HL-60 (cell line): ENCODE measurements around the gene PIGV.

Experiments
- SPI1 ChIP-seq: IDR thresholded peaks from 2 replicates; pipeline ENCODE4 v1.6.1; 2012; ENCODE audit warnings: low read depth, mild to moderate bottlenecking, borderline replicate concordance
- TF ChIP-seq, protein P1 (sequence below): IDR thresholded peaks from one replicate; pipeline ENCODE4 v1.5.1; 2011; ENCODE audit warnings: low read length, control low read depth, inconsistent platforms; ENCODE audit not compliant: insufficient read depth

DNA sequence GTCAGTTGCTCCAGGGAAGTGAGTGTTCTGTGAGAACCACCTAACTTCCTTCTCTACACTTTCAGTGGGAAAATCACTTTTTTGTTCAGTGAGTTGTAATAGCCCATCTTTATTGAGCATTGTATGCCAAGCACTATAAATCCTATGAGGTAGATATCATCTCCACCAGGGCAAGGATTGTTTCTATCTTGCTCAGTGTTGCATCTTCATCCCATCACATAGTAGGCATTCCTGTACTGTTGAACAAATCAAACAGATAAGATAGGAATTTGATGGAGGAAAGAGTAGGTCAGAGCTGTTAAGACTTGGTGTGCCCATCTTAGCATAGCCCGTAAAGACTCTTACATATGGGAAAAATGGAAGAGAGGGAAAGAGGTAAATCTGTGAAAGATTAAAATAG lies 2.9 kb upstream of the PIGV start:
- TF ChIP-seq, protein P1, sequence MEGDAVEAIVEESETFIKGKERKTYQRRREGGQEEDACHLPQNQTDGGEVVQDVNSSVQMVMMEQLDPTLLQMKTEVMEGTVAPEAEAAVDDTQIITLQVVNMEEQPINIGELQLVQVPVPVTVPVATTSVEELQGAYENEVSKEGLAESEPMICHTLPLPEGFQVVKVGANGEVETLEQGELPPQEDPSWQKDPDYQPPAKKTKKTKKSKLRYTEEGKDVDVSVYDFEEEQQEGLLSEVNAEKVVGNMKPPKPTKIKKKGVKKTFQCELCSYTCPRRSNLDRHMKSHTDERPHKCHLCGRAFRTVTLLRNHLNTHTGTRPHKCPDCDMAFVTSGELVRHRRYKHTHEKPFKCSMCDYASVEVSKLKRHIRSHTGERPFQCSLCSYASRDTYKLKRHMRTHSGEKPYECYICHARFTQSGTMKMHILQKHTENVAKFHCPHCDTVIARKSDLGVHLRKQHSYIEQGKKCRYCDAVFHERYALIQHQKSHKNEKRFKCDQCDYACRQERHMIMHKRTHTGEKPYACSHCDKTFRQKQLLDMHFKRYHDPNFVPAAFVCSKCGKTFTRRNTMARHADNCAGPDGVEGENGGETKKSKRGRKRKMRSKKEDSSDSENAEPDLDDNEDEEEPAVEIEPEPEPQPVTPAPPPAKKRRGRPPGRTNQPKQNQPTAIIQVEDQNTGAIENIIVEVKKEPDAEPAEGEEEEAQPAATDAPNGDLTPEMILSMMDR = no peak
- no peak for TF ChIP-seq SPI1
